Activated CD4-positive, alpha-beta T cell treated with anti-CD3 and anti-CD28 coated beads for 48 hours (primary cell): ENCODE data around the gene NEK1.

Source experiments
- DNase-seq: peaks from one replicate; pipeline ENCODE4 v3.0.0-alpha.2; 2020

NEK1 gene

DNA sequence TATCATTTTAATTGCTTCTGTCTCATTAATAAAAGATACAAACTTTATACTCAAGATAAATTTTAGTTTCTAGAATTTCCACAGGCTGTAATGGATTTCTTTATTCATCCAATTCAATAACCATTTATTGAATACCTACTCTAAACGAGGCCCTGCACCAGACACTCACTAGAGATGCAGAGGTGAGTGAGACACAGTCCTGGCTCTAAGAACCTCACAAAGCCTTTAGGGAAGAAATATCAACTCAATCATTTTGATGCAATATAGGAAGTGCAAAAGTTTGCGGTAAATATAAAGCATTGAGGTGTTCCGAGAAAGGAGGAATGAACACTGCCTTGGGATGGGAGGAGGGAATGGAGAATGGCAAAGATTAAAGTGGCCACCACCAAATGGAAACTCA lies 260.0 kb downstream of the NEK1 start:
- no peak for DNase-seq

DNA sequence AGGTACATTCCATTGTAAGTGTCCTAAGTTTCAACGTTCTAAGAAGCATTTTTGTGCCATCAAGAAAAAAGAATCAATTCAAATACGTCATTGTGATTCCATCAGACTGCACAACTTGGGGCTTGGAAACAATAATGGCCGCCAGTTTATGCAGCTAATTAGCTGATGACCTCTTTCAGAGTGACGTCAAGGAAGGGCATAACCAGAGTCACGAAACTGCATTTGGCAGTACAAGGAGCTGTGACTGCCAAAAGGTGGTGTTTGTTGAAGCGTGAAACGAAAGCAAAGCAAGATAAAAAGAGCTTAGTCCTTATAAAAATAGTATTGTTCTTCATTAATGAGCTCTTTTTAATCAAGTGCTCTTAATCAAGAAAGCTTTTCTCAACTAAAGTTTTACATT lies 260.5 kb downstream of the NEK1 start:
- no peak for DNase-seq

- no peak for DNase-seq
Measured at GRCh38 chr4:169348541-169348940, 263.8 kb downstream of the NEK1 start.

- DNase-seq: no peak
Measured at GRCh38 chr4:169346840-169347239, 265.5 kb downstream of the NEK1 start.

- DNase-seq: no peak
Measured at GRCh38 chr4:169345316-169345721, 267.1 kb downstream of the NEK1 start.
